ENCODE measurements around the gene TTC8. TPM values are rescaled to one million over a fixed set of nuclear protein-coding genes. Genes with fewer than 3 reads are reported as not detected.

The TTC8 gene
- total RNA-seq, 1 donor from 2014 or later, result 30.0 TPM

DNA sequence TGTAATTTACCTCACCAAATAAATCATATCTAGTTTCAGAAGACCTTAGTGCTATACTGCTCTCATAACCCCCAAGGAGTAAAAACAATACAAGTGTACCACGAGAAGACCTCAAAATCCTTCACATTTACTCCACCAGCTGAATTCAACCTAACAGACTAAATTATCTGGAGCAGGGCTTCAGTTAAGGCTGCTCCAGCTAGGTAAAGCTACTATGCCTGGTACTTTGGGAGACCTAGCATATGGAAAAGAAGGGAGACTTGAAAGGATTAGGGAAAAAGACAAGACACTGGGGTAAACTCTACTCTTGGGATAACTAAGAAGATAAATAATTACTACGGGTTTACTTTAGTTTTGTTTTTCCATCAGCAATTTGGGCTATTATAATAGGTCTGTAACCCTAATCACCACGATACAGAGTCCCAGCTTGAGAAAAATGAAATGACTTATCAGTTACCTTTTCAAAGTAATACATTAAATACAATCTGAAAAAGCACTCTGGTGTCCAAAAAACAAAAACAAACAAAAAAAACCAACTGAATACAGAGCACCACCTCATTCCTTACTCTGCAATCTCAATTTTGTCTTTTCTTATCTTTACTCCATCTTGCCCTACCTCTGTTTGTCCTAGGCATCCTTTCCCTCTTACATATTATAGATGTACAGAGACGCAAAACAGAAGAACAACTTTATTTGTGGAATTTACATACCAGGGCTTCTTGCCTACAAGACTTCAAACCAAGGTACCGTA is 33.8 kb upstream of the TTC8 start:
- peaks cover 2% of the 10 kb centered on the region for H3K4me1 Mint-ChIP-seq (ENCODE audit: low read depth)
- H3K27me3 Mint-ChIP-seq, result peaks cover 11% of the 10 kb centered on the region
- no peak for DNase-seq (ENCODE audit: low spot score, unreplicated experiment)
- peaks cover 9% of the 10 kb centered on the region for H3K9me3 Mint-ChIP-seq (ENCODE audit: low read depth)
- peak overlapping the region; percentile 83 for H3K4me3 Mint-ChIP-seq (ENCODE audit: low read depth)
- H3K36me3 Mint-ChIP-seq (ENCODE audit: insufficient read depth), result no peaks in the 10 kb centered on the region
- TF ChIP-seq, protein P1, sequence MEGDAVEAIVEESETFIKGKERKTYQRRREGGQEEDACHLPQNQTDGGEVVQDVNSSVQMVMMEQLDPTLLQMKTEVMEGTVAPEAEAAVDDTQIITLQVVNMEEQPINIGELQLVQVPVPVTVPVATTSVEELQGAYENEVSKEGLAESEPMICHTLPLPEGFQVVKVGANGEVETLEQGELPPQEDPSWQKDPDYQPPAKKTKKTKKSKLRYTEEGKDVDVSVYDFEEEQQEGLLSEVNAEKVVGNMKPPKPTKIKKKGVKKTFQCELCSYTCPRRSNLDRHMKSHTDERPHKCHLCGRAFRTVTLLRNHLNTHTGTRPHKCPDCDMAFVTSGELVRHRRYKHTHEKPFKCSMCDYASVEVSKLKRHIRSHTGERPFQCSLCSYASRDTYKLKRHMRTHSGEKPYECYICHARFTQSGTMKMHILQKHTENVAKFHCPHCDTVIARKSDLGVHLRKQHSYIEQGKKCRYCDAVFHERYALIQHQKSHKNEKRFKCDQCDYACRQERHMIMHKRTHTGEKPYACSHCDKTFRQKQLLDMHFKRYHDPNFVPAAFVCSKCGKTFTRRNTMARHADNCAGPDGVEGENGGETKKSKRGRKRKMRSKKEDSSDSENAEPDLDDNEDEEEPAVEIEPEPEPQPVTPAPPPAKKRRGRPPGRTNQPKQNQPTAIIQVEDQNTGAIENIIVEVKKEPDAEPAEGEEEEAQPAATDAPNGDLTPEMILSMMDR (IDR thresholded peaks at IDR 0.05; ENCODE audit: unreplicated experiment), result no peak
- H3K27ac Mint-ChIP-seq, result no peak overlapping the region

DNA sequence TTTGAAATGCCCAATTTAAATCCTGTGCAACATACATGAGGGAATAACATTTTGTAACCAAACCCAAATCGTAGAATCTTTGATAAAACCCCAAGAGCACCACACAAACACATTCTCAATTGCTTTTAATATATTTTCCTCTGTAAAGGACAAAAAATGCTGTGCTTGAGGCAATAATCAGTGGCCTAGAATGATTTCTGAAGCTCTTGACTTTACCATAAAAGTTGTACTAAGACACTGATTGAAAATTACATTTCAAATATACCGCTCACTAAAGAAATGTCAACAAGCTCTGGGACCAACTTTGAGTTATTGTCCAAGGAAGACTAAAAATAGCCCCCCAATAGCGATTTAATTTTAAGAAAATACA is 33.2 kb upstream of the TTC8 start:
- Mint-ChIP-seq H3K4me3 (ENCODE audit: low read depth) (peak overlapping the region; percentile 83), H3K27ac (no peak overlapping the region), H3K27me3 (peaks cover 11% of the 10 kb centered on the region), H3K36me3 (ENCODE audit: insufficient read depth) (no peaks in the 10 kb centered on the region), H3K9me3 (ENCODE audit: low read depth) (peaks cover 6% of the 10 kb centered on the region), H3K4me1 (ENCODE audit: low read depth) (peaks cover 2% of the 10 kb centered on the region)
- DNase-seq (ENCODE audit: low spot score, unreplicated experiment), result no peak
- TF ChIP-seq, protein P1 (IDR thresholded peaks at IDR 0.05; ENCODE audit: unreplicated experiment), result no peak

DNA sequence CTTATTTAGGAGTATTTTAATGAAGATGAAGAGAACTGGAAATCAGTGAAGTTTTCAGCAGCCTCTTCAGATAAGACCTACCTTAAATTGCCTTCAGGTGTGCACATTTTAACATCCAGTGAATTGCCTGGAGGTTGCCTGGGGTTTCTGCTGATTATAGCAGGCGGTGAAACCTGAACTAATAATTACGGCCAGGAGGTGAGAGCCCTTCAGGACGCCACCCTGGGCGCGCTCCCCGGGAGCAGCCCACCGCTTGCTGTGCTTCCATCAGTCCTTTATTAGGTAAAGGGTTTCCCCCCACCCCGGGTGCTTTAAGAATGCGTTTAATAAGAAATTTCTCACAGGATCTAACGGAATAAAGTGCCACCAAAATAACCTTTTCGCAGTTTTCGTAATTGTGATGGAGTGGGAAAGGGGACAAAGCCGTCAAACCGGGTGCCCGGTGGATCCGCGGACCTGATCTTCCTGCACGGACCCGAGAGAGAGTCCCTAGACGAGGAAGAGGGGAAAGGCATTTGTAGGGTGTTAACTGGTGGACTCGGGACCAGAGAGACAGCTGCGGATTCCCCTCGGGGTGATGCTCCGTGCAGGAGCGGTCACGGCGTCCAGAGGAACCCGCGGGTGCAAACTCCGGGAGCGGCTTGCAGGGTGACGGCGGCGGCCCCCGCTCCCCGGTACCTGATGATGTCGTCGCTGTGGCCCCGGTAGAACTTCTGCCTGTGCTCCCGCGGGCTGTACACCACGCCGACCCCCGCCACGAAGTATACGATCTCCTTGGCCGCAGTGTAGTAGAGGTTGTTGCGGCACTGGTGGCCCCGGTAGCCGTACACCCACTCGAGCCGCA is 32.6 kb upstream of the TTC8 start:
- Mint-ChIP-seq H3K4me1 (ENCODE audit: low read depth) (peaks cover 2% of the 10 kb centered on the region), H3K4me3 (ENCODE audit: low read depth) (peak overlapping the region; percentile 83), H3K36me3 (ENCODE audit: insufficient read depth) (no peaks in the 10 kb centered on the region), H3K27ac (peak overlapping the region; percentile 49), H3K27me3 (peaks cover 11% of the 10 kb centered on the region), H3K9me3 (ENCODE audit: low read depth) (peaks cover 3% of the 10 kb centered on the region)
- DNase-seq (ENCODE audit: low spot score, unreplicated experiment), result no peak
- TF ChIP-seq, protein P1 (IDR thresholded peaks at IDR 0.05; ENCODE audit: unreplicated experiment), result no peak

DNA sequence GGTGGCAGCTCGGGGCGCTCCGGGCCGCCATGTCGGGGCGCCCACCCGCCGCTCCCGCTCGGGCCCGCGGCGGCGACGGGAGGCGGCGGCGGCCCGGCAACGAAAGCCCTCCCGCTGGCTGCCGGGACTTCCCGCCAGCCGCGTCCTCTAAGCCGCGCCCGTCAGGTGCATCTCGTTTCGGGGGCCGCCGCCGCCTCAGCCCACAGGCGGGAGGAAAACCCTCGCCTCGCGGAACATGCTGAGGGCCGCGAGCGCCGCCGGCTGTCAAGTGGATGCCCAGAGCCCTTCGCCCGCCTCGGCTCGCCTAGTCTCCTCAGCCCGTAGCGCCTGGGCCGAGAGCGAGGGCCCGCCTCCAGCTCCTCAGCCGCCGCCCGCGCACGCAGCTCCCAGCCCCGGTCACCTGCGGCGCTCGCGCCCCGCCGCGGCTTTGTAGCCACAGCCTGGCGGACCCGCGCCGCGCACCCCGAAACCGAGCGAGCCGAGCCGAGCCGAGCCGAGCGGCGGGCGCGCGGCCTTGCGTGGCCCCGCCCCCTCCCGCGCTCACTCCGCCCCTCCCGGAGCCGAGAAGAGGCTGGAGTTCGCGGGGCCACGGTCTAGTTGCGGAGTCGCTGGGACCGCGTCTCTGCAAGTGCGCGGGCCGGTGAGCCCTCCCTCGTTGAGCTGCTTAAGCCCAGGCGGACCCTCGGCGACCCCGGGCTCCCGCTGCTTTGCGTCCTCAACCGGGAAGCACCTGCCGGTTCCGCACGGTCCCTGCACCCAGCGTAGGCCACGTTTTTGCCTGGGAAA is 31.8 kb upstream of the TTC8 start, which contains the start of gene EML5:
Gene EML5 (minus strand): TSS at position 481 of the 786 bp plus-strand sequence. CDS start 450 bp downstream, at position 31.
- H3K4me3 Mint-ChIP-seq (ENCODE audit: low read depth), result peak within 1 kb of the TSS; percentile 83
- TF ChIP-seq, protein P1 (IDR thresholded peaks at IDR 0.05; ENCODE audit: unreplicated experiment), result peak; percentile 48
- H3K36me3 Mint-ChIP-seq (ENCODE audit: insufficient read depth), result no peaks in the 10 kb centered on the region
- H3K9me3 Mint-ChIP-seq (ENCODE audit: low read depth), result no peaks in the 10 kb centered on the region
- peak within 1 kb of the TSS; percentile 91 for H3K27ac Mint-ChIP-seq
- H3K27me3 Mint-ChIP-seq, result peaks cover 11% of the 10 kb centered on the region
- peak; percentile 86 for DNase-seq (ENCODE audit: low spot score, unreplicated experiment)
- H3K4me1 Mint-ChIP-seq (ENCODE audit: low read depth), result peaks cover 2% of the 10 kb centered on the region

DNA sequence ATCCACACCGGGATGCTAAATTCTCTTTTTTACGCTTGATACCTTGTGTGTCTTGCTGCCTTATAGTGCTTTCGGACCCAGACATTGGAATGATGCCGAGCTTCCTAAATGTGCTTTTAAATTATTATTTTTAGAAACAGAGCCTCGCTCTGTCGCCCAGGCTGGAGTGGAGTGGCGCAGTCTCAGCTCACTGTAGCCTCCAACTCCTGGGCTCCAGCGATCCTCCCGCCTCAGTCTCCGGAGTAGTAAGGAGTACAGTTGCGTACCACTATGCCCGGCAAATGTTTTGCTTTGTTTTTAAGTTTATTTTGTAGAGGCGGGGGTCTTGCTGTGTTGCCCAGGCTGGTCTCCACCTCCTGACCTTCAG is 31.2 kb upstream of the TTC8 start:
- H3K4me1 Mint-ChIP-seq (ENCODE audit: low read depth), result peaks cover 2% of the 10 kb centered on the region
- H3K27ac Mint-ChIP-seq, result peak overlapping the region; percentile 91
- TF ChIP-seq, protein P1 (IDR thresholded peaks at IDR 0.05; ENCODE audit: unreplicated experiment), result no peak
- peak overlapping the region; percentile 80 for H3K4me3 Mint-ChIP-seq (ENCODE audit: low read depth)
- H3K36me3 Mint-ChIP-seq (ENCODE audit: insufficient read depth), result no peaks in the 10 kb centered on the region
- no peaks in the 10 kb centered on the region for H3K9me3 Mint-ChIP-seq (ENCODE audit: low read depth)
- no peak for DNase-seq (ENCODE audit: low spot score, unreplicated experiment)
- H3K27me3 Mint-ChIP-seq, result peaks cover 11% of the 10 kb centered on the region

Measured in progenitor cell of endocrine pancreas (in vitro differentiated cells).